MCF 10A (cell line): ENCODE data around the gene ARL15. TPM values are rescaled to one million over a fixed set of nuclear protein-coding genes. Genes with fewer than 3 reads are reported as not detected.
"Not testable (repeated sequence)": the region's sequence is repeated elsewhere in the genome, so short reads cannot be mapped to it uniquely, and the experiment has no call there.

Source experiments
- BruUV-seq: library from RNA; stranded (reverse); fragments of 400-500 nt; replicated peaks from 2 replicates; lab custom pipeline; 2021; lab: Mats Ljungman, UMichigan
- CTCF ChIA-PET: fragments of 300-600 bp; sonication (Branson Sonifier 250); formaldehyde crosslinking; extraction: SDS; loops from one replicate; lab custom pipeline; 2021; ENCODE audit warnings: antibody characterized with exemption, inconsistent platforms; lab: Yijun Ruan, JAX
- POLR2A ChIA-PET: fragments of 300-600, 350-650 bp; sonication (Branson Sonifier 250); formaldehyde crosslinking; extraction: SDS; loops from one replicate; lab custom pipeline; 2020; ENCODE audit warnings: antibody characterized with exemption, inconsistent platforms; lab: Yijun Ruan, JAX
- DNase-seq: peaks from one replicate; pipeline ENCODE4 v3.0.0-alpha.2; 2018; ENCODE audit not compliant: unreplicated experiment
- H3K27ac Mint-ChIP-seq: one replicate; pipeline ENCODE4 v1.8.0; 2022; ENCODE audit warnings: mild to moderate bottlenecking, low read depth, mixed read lengths; ENCODE audit not compliant: unreplicated experiment
- H3K27me3 Mint-ChIP-seq: one replicate; pipeline ENCODE4 v1.8.0; 2022; ENCODE audit warnings: mixed read lengths; ENCODE audit not compliant: insufficient read depth, unreplicated experiment
- H3K36me3 Mint-ChIP-seq: one replicate; pipeline ENCODE4 v1.8.0; 2022; ENCODE audit warnings: mild to moderate bottlenecking, moderate library complexity, mixed read lengths; ENCODE audit not compliant: insufficient read depth, unreplicated experiment
- H3K4me1 Mint-ChIP-seq: one replicate; pipeline ENCODE4 v1.8.0; 2022; ENCODE audit warnings: mixed read lengths; ENCODE audit not compliant: insufficient read depth, unreplicated experiment
- H3K4me3 Mint-ChIP-seq: one replicate; pipeline ENCODE4 v1.8.0; 2022; ENCODE audit warnings: mild to moderate bottlenecking, moderate library complexity, mixed read lengths; ENCODE audit not compliant: unreplicated experiment
- H3K9me3 Mint-ChIP-seq: one replicate; pipeline ENCODE4 v1.8.0; 2022; ENCODE audit warnings: mixed read lengths; ENCODE audit not compliant: unreplicated experiment
- intact Hi-C: fragments of 100-400 bp; cut with micrococcal nuclease; formaldehyde crosslinking; loops from 2 replicates; pipeline ENCODE4 v1.14.1; 2022
- total RNA-seq: library from RNA; stranded (reverse); gene quantifications from 2 replicates; pipeline ENCODE4 v1.2.3, GENCODE V29; 2022
- TF ChIP-seq, protein P1 (sequence below): fragments of 200-600 bp; IDR thresholded peaks from one replicate; pipeline ENCODE4 v1.8.0; 2022; ENCODE audit warnings: antibody characterized with exemption, mild to moderate bottlenecking; ENCODE audit not compliant: unreplicated experiment

Gene ARL15
- total RNA-seq, 1 experiment from 2014 or later, result 11.3 TPM

DNA sequence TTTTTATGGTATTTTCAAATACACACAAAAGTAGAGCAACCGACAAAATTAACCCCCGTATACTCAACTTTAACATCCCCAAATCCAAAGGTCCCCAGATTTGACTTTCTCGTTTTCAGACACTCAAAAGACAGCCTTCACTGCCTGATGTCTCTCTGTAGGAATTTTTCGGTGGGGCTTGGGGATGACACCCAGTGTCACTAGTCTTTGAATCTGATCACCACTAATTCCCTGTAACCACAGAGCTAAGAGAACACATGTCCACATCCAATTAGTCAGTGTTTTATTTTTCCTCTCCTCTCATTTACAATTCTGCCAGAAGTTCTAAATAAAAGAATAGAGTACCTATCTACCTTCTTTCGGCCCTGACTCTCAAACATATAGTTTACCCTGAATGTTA lies 324.6 kb downstream of the ARL15 start:
- no TSS peak for BruUV-seq
- Mint-ChIP-seq H3K9me3 (no peaks in the 10 kb centered on the region), H3K4me1 (peaks cover 12% of the 10 kb centered on the region), H3K4me3 (no peak overlapping the region), H3K36me3 (peaks cover 6% of the 10 kb centered on the region), H3K27me3 (no peaks in the 10 kb centered on the region), H3K27ac (no peak overlapping the region)
- no peak for DNase-seq
- CTCF ChIA-PET, result interaction anchor here (0.6 kb wide), 1 partner anchor 116 kb away, joined by 4 read pairs; no protein-coding TSS in a partner anchor
- POLR2A ChIA-PET, result no interaction called here
- TF ChIP-seq, protein P1, sequence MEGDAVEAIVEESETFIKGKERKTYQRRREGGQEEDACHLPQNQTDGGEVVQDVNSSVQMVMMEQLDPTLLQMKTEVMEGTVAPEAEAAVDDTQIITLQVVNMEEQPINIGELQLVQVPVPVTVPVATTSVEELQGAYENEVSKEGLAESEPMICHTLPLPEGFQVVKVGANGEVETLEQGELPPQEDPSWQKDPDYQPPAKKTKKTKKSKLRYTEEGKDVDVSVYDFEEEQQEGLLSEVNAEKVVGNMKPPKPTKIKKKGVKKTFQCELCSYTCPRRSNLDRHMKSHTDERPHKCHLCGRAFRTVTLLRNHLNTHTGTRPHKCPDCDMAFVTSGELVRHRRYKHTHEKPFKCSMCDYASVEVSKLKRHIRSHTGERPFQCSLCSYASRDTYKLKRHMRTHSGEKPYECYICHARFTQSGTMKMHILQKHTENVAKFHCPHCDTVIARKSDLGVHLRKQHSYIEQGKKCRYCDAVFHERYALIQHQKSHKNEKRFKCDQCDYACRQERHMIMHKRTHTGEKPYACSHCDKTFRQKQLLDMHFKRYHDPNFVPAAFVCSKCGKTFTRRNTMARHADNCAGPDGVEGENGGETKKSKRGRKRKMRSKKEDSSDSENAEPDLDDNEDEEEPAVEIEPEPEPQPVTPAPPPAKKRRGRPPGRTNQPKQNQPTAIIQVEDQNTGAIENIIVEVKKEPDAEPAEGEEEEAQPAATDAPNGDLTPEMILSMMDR, result no peak
- intact Hi-C loops, result no loop called here

DNA sequence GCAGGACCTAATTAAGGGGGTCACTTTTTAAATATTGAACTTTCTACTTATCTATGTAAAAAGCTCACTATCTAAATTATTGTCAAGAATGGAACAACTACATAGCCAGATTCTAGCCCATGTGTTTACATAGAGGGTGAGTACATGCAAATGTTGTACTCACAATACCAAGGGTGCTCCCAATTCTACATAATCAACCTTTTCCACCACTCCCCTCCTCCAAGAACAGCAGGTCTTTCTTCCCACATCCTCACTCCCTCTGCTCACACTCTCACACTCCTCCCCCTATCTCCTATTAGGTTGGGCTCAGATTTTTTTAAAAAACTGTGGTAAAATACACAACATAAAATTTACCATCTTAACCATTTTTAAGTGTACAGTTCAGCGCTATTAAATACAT lies 325.4 kb downstream of the ARL15 start:
- TF ChIP-seq, protein P1, result no peak
- ChIA-PET CTCF (no interaction called here), POLR2A (no interaction called here)
- peaks cover 12% of the 10 kb centered on the region for H3K4me1 Mint-ChIP-seq
- BruUV-seq, result no TSS peak
- H3K4me3 Mint-ChIP-seq, result no peak overlapping the region
- H3K36me3 Mint-ChIP-seq, result peaks cover 6% of the 10 kb centered on the region
- H3K27ac Mint-ChIP-seq, result no peak overlapping the region
- intact Hi-C loops, result no loop called here
- DNase-seq, result no peak
- no peaks in the 10 kb centered on the region for H3K27me3 Mint-ChIP-seq
- no peaks in the 10 kb centered on the region for H3K9me3 Mint-ChIP-seq

GRCh38 chr5:53983568-53984460 lies 326.6 kb downstream of the ARL15 start:
- TF ChIP-seq, protein P1, result no peak

GRCh38 chr5:53982319-53982718 lies 328.1 kb downstream of the ARL15 start:
- H3K27ac Mint-ChIP-seq, H3K27me3 Mint-ChIP-seq, H3K4me3 Mint-ChIP-seq, intact Hi-C loops, DNase-seq, POLR2A ChIA-PET, H3K9me3 Mint-ChIP-seq, H3K36me3 Mint-ChIP-seq, BruUV-seq, CTCF ChIA-PET: not testable (repeated sequence)
- H3K4me1 Mint-ChIP-seq, result peaks cover 12% of the 10 kb centered on the region

More at GRCh38 chr5:53983568-53984460, 326.6 kb downstream of the ARL15 start:
- peaks cover 12% of the 10 kb centered on the region for H3K4me1 Mint-ChIP-seq
- ChIA-PET CTCF (no interaction called here), POLR2A (no interaction called here)
- no TSS peak for BruUV-seq
- intact Hi-C loops, result no loop called here
- peaks cover 6% of the 10 kb centered on the region for H3K36me3 Mint-ChIP-seq
- DNase-seq, result peak; percentile 49
- H3K27me3 Mint-ChIP-seq, result no peaks in the 10 kb centered on the region
- no peak overlapping the region for H3K4me3 Mint-ChIP-seq
- no peaks in the 10 kb centered on the region for H3K9me3 Mint-ChIP-seq
- H3K27ac Mint-ChIP-seq, result no peak overlapping the region
